ENCODE data around the gene LATS1. TPM values are rescaled to one million over a fixed set of nuclear protein-coding genes. Genes with fewer than 3 reads are reported as not detected.

The LATS1 gene
- total RNA-seq, 1 experiment from 2014 or later: 39.6 TPM

- TF ChIP-seq EZH2 (IDR thresholded peaks at IDR 0.05; ENCODE audit: borderline replicate concordance, low read depth, low read length, poor library complexity, severe bottlenecking): no peak
- TF ChIP-seq CTCF (conservative IDR thresholded peaks at IDR 0.05; ENCODE audit: low read depth, low read length): no peak
- intact Hi-C loops (cut with micrococcal nuclease; ENCODE audit: unreplicated experiment): no loop called here
- Histone ChIP-seq H3K36me3 (ENCODE audit: insufficient read depth, low read length, poor library complexity, severe bottlenecking) (peaks cover 52% of the 10 kb centered on the region), H3K9me3 (ENCODE audit: low read depth, low read length, poor library complexity, severe bottlenecking) (no peaks in the 10 kb centered on the region), H3K27me3 (replicated peaks; ENCODE audit: insufficient read depth, low read depth, low read length, poor library complexity) (no peaks in the 10 kb centered on the region), H3K27ac (ENCODE audit: low read depth, low read length, poor library complexity, severe bottlenecking) (no peak overlapping the region), H3K4me1 (ENCODE audit: insufficient read depth, low read length, poor library complexity, severe bottlenecking) (no peaks in the 10 kb centered on the region), H3K4me3 (ENCODE audit: low read depth, low read length, poor library complexity, severe bottlenecking) (no peak overlapping the region)
- BruUV-seq (replicated peaks): no TSS peak
- no peak for DNase-seq (ENCODE audit: low spot score)
- CTCF ChIA-PET: no interaction called here
- POLR2A ChIA-PET (ENCODE audit: low non-redundant PET): interaction anchor here (0.6 kb wide), 1 partner anchor 329 kb away, joined by 3 read pairs; no protein-coding TSS in a partner anchor
These were observed 57.9 kb downstream of the LATS1 start for GRCh38 chr6:149660028-149660427.

GRCh38 chr6:149657441-149657840 lies 60.5 kb downstream of the LATS1 start:
- intact Hi-C loops (cut with micrococcal nuclease; ENCODE audit: unreplicated experiment): no loop called here
- no TSS peak for BruUV-seq (replicated peaks)
- POLR2A ChIA-PET (ENCODE audit: low non-redundant PET): no interaction called here
- H3K9me3 ChIP-seq (ENCODE audit: low read depth, low read length, poor library complexity, severe bottlenecking): no peaks in the 10 kb centered on the region
- H3K4me3 ChIP-seq (ENCODE audit: low read depth, low read length, poor library complexity, severe bottlenecking): no peak overlapping the region
- no peaks in the 10 kb centered on the region for H3K27me3 ChIP-seq (replicated peaks; ENCODE audit: insufficient read depth, low read depth, low read length, poor library complexity)
- TF ChIP-seq EZH2 (IDR thresholded peaks at IDR 0.05; ENCODE audit: borderline replicate concordance, low read depth, low read length, poor library complexity, severe bottlenecking) (no peak), CTCF (conservative IDR thresholded peaks at IDR 0.05; ENCODE audit: low read depth, low read length) (no peak)
- CTCF ChIA-PET: no interaction called here
- no peak for DNase-seq (ENCODE audit: low spot score)
- no peaks in the 10 kb centered on the region for H3K4me1 ChIP-seq (ENCODE audit: insufficient read depth, low read length, poor library complexity, severe bottlenecking)
- peaks cover 30% of the 10 kb centered on the region for H3K36me3 ChIP-seq (ENCODE audit: insufficient read depth, low read length, poor library complexity, severe bottlenecking)
- H3K27ac ChIP-seq (ENCODE audit: low read depth, low read length, poor library complexity, severe bottlenecking): no peak overlapping the region

- Histone ChIP-seq H3K27ac (ENCODE audit: low read depth, low read length, poor library complexity, severe bottlenecking) (no peak overlapping the region), H3K4me3 (ENCODE audit: low read depth, low read length, poor library complexity, severe bottlenecking) (no peak overlapping the region), H3K9me3 (ENCODE audit: low read depth, low read length, poor library complexity, severe bottlenecking) (no peaks in the 10 kb centered on the region), H3K36me3 (ENCODE audit: insufficient read depth, low read length, poor library complexity, severe bottlenecking) (no peaks in the 10 kb centered on the region), H3K4me1 (ENCODE audit: insufficient read depth, low read length, poor library complexity, severe bottlenecking) (peaks cover 9% of the 10 kb centered on the region), H3K27me3 (replicated peaks; ENCODE audit: insufficient read depth, low read depth, low read length, poor library complexity) (no peaks in the 10 kb centered on the region)
- intact Hi-C loops (cut with micrococcal nuclease; ENCODE audit: unreplicated experiment): no loop called here
- no peak for TF ChIP-seq EZH2 (IDR thresholded peaks at IDR 0.05; ENCODE audit: borderline replicate concordance, low read depth, low read length, poor library complexity, severe bottlenecking)
- TF ChIP-seq CTCF (conservative IDR thresholded peaks at IDR 0.05; ENCODE audit: low read depth, low read length): no peak
- POLR2A ChIA-PET (ENCODE audit: low non-redundant PET): no interaction called here
- no peak for DNase-seq (ENCODE audit: low spot score)
- CTCF ChIA-PET: no interaction called here
- BruUV-seq (replicated peaks): no TSS peak
These were observed 66.8 kb downstream of the LATS1 start for GRCh38 chr6:149651056-149651455.

Measured in A673 (cell line).